ES-I3 (cell line): Measurements from ENCODE around the gene CSNK1A1.
"Not testable (repeated sequence)": the region's sequence is repeated elsewhere in the genome, so short reads cannot be mapped to it uniquely, and the experiment has no call there.

ENCODE experiments used
- H3K36me3 ChIP-seq: 2 replicates; pipeline ENCODE4 v1.6.1; 2013; ENCODE audit warnings: mild to moderate bottlenecking, low read length, control low read depth, moderate library complexity; ENCODE audit not compliant: insufficient read depth
- H3K4me1 ChIP-seq: 2 replicates; pipeline ENCODE4 v1.6.1; 2013; ENCODE audit warnings: mild to moderate bottlenecking, control low read depth, low read length; ENCODE audit not compliant: insufficient read depth
- H3K9ac ChIP-seq: 2 replicates; pipeline ENCODE4 v1.6.1; 2013; ENCODE audit warnings: low read depth, mild to moderate bottlenecking, low read length, moderate library complexity
- H3K9me3 ChIP-seq: 2 replicates; pipeline ENCODE4 v1.6.1; 2013; ENCODE audit warnings: mild to moderate bottlenecking, low read length, moderate library complexity; ENCODE audit not compliant: control insufficient read depth, insufficient read depth

The CSNK1A1 gene

DNA sequence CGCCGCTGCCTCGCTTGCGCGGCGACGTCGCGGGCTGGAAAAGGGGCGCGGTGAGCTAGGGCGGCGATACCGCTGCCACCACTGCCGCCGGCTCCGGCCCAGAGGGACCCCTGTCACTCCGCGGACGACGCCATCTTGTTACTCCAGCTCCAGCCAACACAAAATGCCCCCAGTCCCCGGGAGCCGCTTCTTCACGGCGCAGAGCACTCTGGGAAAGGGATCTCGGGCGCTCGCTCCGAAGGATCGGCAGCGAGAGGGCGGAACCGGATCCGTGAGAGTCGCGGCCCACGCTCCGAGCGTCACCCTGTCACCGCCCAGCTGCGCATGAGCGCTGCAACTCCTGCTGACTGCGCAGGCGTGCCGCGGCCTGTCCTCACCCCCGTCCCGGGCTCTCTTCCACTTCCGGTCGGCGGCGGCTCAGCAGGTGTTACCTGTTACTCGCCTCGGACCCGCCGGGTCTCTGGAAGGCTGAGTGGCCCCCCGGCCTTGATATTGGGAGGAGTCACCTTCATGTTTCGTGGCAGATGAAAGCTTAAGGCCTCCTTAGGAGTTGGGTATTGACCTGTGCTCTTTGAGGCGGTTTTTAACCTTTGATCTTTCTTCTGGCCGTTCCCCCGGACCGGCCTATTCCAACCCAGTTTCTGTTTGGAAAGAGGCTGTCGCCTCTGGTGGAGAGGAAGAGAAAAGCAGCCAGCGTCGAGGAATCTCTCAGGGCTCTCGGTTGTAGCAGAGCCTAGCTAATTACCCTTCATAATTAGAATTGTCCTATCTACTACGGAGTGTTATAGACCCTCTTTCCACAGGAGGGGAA, at the start of gene CSNK1A1:
CSNK1A1 (minus strand) TSS at position 213 of the 811 bp plus-strand sequence. CDS start 475 bp downstream, outside the sequence.
- H3K4me1 ChIP-seq = peaks cover 3% of the 10 kb centered on the region; the same call in 1 of the 2 replicates
- H3K9me3 ChIP-seq = no peaks in the 10 kb centered on the region
- peaks cover 23% of the 10 kb centered on the region for H3K36me3 ChIP-seq
- peak within 1 kb of the TSS; percentile 97 for H3K9ac ChIP-seq

DNA sequence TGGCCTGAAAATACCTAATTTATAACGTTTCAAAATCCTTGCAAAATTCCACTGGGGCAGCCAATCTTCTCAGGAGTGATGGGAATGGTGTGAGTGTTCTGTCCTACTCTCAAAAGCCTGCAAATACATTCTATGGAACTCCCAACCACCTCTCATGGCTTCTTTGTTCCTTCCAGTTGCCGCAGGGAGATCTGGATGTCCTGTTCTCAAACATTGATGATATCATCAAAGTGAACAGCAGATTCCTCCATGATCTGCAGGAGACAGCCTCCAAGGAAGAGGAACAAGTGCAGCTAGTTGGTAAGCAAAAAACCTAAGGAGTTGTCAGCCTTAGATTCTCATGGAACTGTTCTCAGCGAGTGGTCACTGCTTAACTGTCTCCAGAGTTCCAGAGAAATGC, 49.7 kb upstream of the CSNK1A1 start:
- Histone ChIP-seq H3K4me1 (0 out of 2 replicates have a peak, but pooled peaks cover 4% of the 10 kb centered on the region), H3K9me3 (no peaks in the 10 kb centered on the region), H3K9ac (no peak overlapping the region), H3K36me3 (no peaks in the 10 kb centered on the region)

DNA sequence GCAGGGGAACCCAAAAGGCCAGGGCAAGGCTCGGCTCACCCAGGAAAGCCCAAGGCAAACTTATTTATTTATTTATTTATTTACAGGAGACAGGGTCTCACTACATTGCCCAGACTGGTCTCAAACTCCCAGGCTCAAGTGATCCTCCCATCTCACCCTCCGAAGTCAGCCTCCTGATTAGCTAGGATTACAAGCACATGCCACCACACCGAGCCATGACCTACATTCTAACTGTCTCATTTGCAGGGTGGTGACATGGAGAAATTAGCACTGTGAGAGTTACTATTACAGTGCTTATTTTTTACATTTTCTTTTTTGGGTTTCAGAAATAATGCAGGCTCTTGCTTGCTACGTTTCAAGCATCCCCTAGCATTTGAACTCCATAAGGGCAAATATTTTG, 48.1 kb upstream of the CSNK1A1 start:
- Histone ChIP-seq H3K4me1 (0 out of 2 replicates have a peak, but pooled peaks cover 4% of the 10 kb centered on the region), H3K36me3 (no peaks in the 10 kb centered on the region)

DNA sequence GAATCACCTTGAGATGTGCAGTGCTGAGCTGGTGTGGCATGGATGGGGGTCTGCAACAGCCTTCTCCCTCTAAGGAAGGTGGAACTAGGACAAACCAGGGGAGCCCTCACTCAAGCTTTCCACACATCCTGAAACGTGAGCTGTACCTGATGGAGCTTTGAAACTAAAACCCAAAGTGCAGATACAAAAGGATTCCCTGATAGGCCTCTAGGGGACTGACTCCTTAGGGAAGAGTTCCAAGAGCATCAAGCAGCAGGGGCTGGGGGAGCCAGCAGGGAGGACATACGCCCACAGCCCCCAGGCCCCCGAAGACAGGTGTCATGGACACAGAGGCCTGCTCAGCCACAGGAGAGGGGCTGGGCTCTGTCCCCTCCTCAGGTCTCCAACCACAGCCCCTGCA, 47.7 kb upstream of the CSNK1A1 start:
- H3K9ac ChIP-seq = no peak overlapping the region
- no peaks in the 10 kb centered on the region for H3K36me3 ChIP-seq
- no peaks in the 10 kb centered on the region for H3K9me3 ChIP-seq
- H3K4me1 ChIP-seq = 0 out of 2 replicates have a peak, but pooled peaks cover 4% of the 10 kb centered on the region

More for the DNA sequence above, 48.1 kb upstream of the CSNK1A1 start:
- Histone ChIP-seq H3K9me3 (no peaks in the 10 kb centered on the region), H3K9ac (no peak overlapping the region)

DNA sequence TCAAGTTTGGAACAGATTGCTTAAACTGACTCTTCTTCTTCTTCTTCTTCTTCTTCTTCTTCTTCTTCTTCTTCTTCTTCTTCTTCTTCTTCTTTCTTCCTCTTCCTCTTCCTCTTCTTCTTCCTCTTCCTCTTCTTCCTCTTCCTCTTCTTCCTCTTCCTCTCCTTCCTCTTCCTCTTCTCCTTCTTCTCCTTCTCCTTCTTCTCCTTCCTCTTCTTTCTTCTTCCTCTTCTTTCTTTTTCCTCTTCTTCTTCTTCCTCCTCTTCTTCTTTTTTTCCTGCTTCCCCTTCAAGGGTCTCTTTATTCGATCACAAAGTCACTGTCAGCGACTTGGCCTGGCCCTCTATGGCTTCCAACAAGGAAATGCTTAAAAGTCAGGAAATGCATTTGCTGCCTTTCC, 47.0 kb upstream of the CSNK1A1 start:
- not testable (repeated sequence) for H3K9me3 ChIP-seq, H3K4me1 ChIP-seq, H3K36me3 ChIP-seq, H3K9ac ChIP-seq

DNA sequence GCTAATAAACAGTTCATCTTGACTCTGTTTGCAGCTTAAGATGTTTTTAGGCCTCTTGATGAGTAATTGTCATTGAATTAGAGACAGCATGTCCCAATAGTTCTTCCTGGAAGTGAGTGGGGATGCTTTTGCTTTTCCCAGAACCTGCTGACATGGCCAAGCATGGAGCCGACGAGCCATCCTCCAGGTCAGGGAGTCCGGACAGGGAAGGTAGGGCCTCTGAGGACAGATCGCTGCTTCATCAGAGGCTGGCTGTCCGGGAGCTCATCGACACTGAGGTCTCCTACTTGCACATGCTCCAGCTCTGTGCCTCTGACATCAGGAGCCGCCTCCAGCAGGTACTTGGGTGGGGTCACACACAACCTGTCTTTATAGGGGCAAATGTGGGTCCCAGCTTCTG, 46.4 kb upstream of the CSNK1A1 start:
- Histone ChIP-seq H3K9me3 (no peaks in the 10 kb centered on the region), H3K36me3 (no peaks in the 10 kb centered on the region), H3K4me1 (0 out of 2 replicates have a peak, but pooled peaks cover 4% of the 10 kb centered on the region), H3K9ac (no peak overlapping the region)

DNA sequence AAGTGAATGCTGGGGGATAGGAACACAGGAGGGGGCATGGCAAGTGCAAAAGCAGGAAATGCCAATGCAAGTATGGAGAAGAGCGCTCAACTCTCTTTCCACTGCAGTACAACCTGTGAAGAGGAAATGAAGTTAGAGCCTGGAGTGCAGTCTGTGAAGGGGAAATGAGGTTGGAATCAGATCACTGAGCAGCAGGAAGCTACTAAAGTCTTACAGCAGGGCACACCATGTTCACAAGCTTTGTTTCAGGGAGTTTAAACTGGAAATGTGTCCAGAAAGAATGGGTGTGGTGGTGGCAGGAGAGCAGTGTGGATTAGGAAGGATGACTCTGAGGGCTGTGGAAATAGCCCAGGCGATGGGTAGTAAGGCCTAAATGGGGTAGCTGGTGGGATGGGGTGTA, 45.5 kb upstream of the CSNK1A1 start:
- Histone ChIP-seq H3K4me1 (0 out of 2 replicates have a peak, but pooled peaks cover 4% of the 10 kb centered on the region), H3K36me3 (no peaks in the 10 kb centered on the region), H3K9me3 (no peaks in the 10 kb centered on the region), H3K9ac (no peak overlapping the region)

DNA sequence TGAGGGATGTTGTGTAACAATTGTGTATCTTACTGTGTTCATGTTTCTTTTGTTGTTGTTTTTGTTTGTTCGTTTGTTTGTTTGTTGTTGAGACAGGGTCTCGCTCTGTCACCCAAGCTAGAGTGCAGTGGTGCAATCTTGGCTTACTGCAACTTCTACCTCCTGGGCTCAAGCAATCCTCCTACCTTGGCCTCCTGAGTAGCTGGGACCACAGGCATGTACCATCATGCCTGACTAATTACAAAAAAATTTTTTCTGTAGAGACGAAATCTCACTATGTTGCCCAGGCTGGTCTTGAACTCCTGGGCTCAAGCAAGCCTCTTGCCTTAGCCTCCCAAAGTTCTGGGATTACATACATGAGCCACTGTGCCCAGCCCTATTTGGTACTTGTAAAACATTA, 43.9 kb upstream of the CSNK1A1 start:
- not testable (repeated sequence) for H3K9me3 ChIP-seq, H3K36me3 ChIP-seq, H3K4me1 ChIP-seq, H3K9ac ChIP-seq

DNA sequence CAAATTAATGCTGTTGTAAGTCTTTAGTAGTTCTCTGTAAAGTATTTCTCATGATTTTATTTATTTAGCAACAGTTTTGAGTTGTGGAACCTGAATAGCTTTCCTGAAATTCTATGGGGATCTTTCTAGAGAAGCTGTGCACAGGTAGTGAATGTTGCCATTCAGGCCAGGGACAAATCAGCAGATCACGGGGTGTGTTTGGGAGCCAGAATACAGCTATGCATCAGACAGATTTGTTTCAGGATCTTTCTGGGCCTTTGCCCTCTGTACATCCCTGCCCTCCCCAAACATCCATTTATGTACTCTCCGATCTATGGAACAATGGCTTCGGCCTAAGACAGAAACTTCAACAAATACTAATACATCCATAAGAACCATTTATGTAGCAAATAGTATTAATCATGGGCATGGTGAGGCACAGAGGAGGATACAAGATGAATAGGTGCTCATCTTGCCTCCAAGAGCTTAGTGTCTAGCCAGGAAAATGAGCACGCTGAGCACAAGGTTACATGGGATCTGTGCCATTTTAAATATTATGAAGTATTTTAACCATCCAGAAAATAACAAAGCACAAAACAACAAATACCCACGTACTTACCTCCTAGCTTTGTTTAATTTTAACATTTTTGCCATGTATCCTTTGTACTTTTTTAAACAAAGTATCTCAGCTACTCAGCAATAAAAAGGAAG, 43.1 kb upstream of the CSNK1A1 start:
- no peak overlapping the region for H3K9ac ChIP-seq
- no peaks in the 10 kb centered on the region for H3K9me3 ChIP-seq
- H3K4me1 ChIP-seq = 0 out of 2 replicates have a peak, but pooled peaks cover 4% of the 10 kb centered on the region
- no peaks in the 10 kb centered on the region for H3K36me3 ChIP-seq

DNA sequence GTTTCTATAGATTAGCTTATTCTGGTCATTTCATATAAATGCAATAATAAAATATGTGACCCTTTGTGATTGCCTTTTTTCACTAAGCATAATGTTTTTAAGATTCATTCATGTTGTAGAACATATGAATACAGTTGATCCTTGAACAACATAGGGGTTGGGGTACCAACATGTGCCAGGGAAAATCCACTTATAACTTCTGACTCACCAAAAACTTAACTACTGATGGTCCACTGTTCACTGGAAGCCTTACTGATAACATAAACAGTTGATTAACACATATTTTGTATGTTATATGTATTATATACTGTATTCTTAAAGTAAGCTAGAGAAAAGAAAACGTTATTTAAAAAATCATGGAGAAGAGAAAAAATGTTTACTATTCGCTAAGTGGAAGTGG, 42.1 kb upstream of the CSNK1A1 start:
- Histone ChIP-seq H3K36me3 (no peaks in the 10 kb centered on the region), H3K9me3 (no peaks in the 10 kb centered on the region), H3K9ac (no peak overlapping the region), H3K4me1 (0 out of 2 replicates have a peak, but pooled peaks cover 4% of the 10 kb centered on the region)

DNA sequence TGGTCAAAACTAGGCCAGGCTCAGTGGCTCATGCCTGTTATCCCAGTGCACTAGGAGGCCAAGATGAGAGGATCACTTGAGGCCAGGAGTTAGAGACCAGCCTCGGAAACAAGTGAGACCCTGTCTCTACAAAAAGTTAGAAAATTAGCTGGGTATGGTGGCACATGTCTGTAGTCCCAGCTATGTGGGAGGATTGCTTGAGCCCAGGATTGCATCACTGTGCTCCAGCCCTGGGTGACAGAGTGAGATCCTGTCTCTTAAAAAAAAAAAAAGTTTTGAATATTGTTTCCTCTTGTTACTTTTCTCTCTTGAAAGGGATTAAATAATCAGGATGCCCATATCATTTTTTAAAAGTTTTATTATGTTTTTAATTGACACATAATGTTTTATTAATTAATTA, 37.7 kb upstream of the CSNK1A1 start:
- H3K9ac ChIP-seq = no peak overlapping the region
- no peaks in the 10 kb centered on the region for H3K9me3 ChIP-seq
- H3K36me3 ChIP-seq = no peaks in the 10 kb centered on the region
- H3K4me1 ChIP-seq = no peaks in the 10 kb centered on the region

DNA sequence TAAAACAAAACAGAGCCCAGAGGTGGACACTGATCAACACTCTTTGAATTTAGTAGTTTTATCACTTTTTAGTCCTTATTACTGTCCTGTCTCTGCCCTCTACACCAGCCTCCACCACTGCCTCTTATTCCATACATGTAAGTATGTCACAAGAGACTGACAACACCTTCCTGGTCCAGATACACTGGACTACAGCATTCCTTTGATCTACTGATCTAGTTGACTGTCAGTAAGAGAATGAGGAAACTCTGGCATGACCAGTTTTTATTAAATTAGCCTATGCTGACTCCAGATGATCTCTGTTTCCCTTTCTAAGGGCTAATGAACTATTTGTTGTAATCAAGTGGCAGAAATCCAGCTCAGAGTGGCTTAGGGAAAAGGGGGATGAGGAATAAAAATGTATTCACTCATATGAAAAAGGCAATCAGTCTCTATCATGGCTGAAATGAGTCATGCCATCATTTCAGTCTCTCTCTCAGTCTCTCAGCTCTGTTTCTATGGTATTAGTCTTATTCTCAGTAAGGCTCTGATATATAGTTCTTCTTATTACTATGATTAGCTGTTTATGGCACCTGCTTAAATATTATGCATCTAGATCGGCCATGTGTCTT, 35.6 kb upstream of the CSNK1A1 start:
- no peaks in the 10 kb centered on the region for H3K9me3 ChIP-seq
- H3K9ac ChIP-seq = no peak overlapping the region
- no peaks in the 10 kb centered on the region for H3K36me3 ChIP-seq
- H3K4me1 ChIP-seq = no peaks in the 10 kb centered on the region

DNA sequence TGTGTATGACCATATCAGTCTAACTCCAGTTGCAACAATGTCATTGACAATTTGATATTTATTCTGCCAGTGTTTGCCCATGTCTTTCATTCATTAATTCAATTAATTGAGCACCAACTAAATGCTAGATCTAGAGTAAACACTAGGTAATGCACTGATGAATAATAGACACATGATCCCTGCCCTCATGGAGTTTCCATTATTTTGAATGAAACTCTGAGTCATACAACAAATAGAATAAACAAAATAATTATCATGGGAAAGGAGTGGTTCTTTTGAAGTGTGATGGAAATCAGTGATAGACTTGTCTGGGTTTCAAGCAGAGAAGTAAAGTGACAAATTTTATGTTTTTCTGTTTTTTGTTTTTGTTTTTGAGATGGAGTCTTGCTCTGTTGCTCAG, 34.7 kb upstream of the CSNK1A1 start:
- H3K9ac ChIP-seq = no peak overlapping the region
- H3K4me1 ChIP-seq = no peaks in the 10 kb centered on the region
- no peaks in the 10 kb centered on the region for H3K36me3 ChIP-seq
- no peaks in the 10 kb centered on the region for H3K9me3 ChIP-seq

DNA sequence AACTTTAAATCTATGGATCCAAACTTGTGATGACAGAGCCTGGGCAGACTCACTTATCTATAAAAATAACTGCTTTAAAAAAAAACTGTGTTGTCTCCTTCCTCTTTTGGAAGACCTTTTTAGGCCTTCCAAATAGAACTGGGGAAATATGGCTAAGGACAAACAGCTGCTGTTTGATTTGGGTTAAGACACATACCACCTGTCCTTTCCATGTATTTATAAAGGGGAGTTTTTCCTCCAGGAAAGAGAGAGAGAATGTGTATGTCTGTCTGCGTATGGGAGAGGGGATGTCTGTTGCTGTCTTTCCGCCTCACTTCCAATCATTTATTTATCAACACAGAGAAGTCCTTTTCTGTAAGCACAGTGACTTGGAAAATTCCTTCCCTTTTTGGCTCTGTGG, 32.9 kb upstream of the CSNK1A1 start:
- no peak overlapping the region for H3K9ac ChIP-seq
- no peaks in the 10 kb centered on the region for H3K9me3 ChIP-seq
- no peaks in the 10 kb centered on the region for H3K4me1 ChIP-seq
- no peaks in the 10 kb centered on the region for H3K36me3 ChIP-seq
